ENCODE results near the gene FAM20C. TPM values are rescaled to one million over a fixed set of nuclear protein-coding genes. Genes with fewer than 3 reads are reported as not detected.
"Not testable (repeated sequence)": the region's sequence is repeated elsewhere in the genome, so short reads cannot be mapped to it uniquely, and the experiment has no call there.

The FAM20C gene
- polyA plus RNA-seq, 1 experiment, result 32.5 TPM

GRCh38 chr7:181738-182137 lies 10.6 kb upstream of the FAM20C start:
- TF ChIP-seq CTCF (IDR thresholded peaks at IDR 0.05; ENCODE audit: insufficient read depth, low read depth, low read length), result no peak
- H3K36me3 ChIP-seq (ENCODE audit: control insufficient read depth, insufficient read depth, low read length), result no peaks in the 10 kb centered on the region
- ChIA-PET POLR2A (no interaction called here), CTCF (interaction anchor here (1.4 kb wide), 1 partner anchor 118 kb away, joined by 4 read pairs; no protein-coding TSS in a partner anchor)
- H3K4me3 ChIP-seq (ENCODE audit: low read depth, low read length), result no peak overlapping the region
- peaks cover 7% of the 10 kb centered on the region; the same call in 1 of the 2 replicates for H3K27me3 ChIP-seq (ENCODE audit: control insufficient read depth, insufficient read depth, low read length)
- no peak for DNase-seq (ENCODE audit: low read depth)

- CTCF ChIA-PET; H3K27me3 ChIP-seq (ENCODE audit: control insufficient read depth, insufficient read depth, low read length); H3K36me3 ChIP-seq (ENCODE audit: control insufficient read depth, insufficient read depth, low read length); DNase-seq (ENCODE audit: low read depth); H3K4me3 ChIP-seq (ENCODE audit: low read depth, low read length); POLR2A ChIA-PET: not testable (repeated sequence)
These were observed 9.9 kb upstream of the FAM20C start for GRCh38 chr7:182502-182901.

- no peak for TF ChIP-seq CTCF (IDR thresholded peaks at IDR 0.05; ENCODE audit: insufficient read depth, low read depth, low read length)
- POLR2A ChIA-PET, result no interaction called here
- no peak for DNase-seq (ENCODE audit: low read depth)
- Histone ChIP-seq H3K4me3 (ENCODE audit: low read depth, low read length) (no peak overlapping the region), H3K27me3 (ENCODE audit: control insufficient read depth, insufficient read depth, low read length) (peaks cover 5% of the 10 kb centered on the region; the same call in 1 of the 2 replicates), H3K36me3 (ENCODE audit: control insufficient read depth, insufficient read depth, low read length) (no peaks in the 10 kb centered on the region)
- CTCF ChIA-PET, result no interaction called here
These were observed 8.7 kb upstream of the FAM20C start for GRCh38 chr7:183496-184292.

GRCh38 chr7:184294-185264 lies 7.8 kb upstream of the FAM20C start:
- ChIA-PET CTCF (interaction anchor here (1.1 kb wide), 1 partner anchor 13 kb away, joined by 3 read pairs; no protein-coding TSS in a partner anchor), POLR2A (no interaction called here)
- Histone ChIP-seq H3K4me3 (ENCODE audit: low read depth, low read length) (no peak overlapping the region), H3K27me3 (ENCODE audit: control insufficient read depth, insufficient read depth, low read length) (peaks cover 3% of the 10 kb centered on the region; the same call in 1 of the 2 replicates), H3K36me3 (ENCODE audit: control insufficient read depth, insufficient read depth, low read length) (peaks cover 1% of the 10 kb centered on the region; the same call in 1 of the 2 replicates)
- no peak for TF ChIP-seq CTCF (IDR thresholded peaks at IDR 0.05; ENCODE audit: insufficient read depth, low read depth, low read length)
- no peak for DNase-seq (ENCODE audit: low read depth)

DNA sequence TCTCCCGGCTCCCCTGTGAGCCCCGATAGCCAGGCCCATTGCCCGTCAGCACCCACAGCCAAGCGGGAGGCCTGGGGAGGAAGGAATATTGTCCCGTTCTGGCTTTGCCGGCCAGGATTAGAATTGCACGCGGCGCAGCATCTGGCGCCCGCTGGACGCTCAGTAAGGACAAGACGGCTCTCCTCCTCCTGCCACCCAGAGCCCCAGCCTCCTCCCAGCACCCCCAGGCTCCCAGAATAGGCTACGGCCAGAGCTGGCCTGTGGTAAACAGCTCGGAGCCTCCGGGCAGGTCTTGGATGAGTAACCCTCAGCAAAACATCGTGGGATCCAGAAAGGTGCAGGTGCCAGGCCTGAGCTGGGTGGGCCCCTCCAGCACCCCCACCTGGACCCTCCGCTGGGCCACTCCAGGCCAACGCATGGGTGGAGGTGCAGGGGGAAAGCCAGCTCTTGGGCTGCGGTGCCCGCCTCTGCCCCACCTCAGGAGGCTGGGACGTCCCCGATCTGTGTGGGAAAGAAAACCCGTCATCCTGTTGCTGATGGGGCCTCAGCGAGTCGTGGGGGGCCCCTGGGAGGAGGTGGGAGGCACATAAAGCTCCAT lies 5.8 kb upstream of the FAM20C start:
- H3K36me3 ChIP-seq (ENCODE audit: control insufficient read depth, insufficient read depth, low read length), result peaks cover 1% of the 10 kb centered on the region; the same call in 1 of the 2 replicates
- TF ChIP-seq CTCF (IDR thresholded peaks at IDR 0.05; ENCODE audit: insufficient read depth, low read depth, low read length), result no peak
- H3K4me3 ChIP-seq (ENCODE audit: low read depth, low read length), result no peak overlapping the region
- CTCF ChIA-PET, result interaction anchor here (0.6 kb wide), 1 partner anchor 1615 kb away, joined by 3 read pairs; no protein-coding TSS in a partner anchor
- H3K27me3 ChIP-seq (ENCODE audit: control insufficient read depth, insufficient read depth, low read length), result peaks cover 1% of the 10 kb centered on the region; the same call in 1 of the 2 replicates
- DNase-seq (ENCODE audit: low read depth), result no peak
- POLR2A ChIA-PET, result no interaction called here

Measured in BJ (cell line).